ENCODE data around the gene HOXD8. TPM values are rescaled to one million over a fixed set of nuclear protein-coding genes. Genes with fewer than 3 reads are reported as not detected.

Gene HOXD8
- total and polyA plus RNA-seq, 9 of the 15 experiments (the other 6 are each of a cell fraction or from before 2014, with no cell fraction given) = 0.04 to 0.15 TPM; not detected in 7

DNA sequence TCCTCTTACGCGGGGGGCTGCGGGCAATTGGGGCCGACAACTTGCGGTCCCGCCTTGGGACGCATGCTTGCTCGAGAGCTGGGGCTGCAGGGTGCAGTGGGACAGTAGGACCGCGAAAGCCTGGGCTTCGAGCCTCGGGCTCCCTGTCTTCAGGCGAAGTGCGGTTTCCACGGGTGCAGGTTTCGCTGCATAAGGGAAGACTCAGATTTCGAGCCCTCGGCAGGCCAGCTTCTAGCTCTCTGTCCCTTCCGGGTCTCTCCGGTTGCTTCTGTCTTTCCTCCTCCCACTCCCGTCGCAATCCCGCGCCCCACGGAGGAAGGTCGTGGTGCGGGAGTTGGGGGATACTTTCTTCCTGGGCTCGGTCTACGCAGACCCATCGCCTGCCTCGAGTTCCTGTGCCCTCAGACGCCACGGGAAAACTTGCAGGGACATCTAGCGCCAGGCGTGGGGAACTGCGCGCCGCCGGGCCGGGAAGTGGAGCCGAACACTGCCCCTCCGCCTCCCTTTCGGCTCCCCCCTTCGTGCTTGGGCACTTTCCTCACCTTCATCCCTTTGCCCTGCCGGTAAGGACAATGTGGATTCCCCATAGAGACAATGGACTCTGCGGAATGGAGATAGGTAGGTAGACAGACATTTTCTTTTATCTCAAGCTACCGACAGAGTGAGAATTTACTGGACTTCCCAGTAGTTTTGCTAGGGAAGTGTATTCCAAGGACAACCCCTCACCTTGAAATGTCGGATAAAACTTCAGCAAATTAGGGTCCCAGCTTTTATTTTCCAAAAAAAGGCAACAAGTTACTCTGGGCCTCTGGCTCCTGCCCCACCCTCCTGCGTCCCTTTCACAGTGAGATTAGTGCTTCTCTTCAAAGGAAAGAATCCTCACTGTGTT is 41.2 kb upstream of the HOXD8 start (continued):
- TF ChIP-seq, protein P1, sequence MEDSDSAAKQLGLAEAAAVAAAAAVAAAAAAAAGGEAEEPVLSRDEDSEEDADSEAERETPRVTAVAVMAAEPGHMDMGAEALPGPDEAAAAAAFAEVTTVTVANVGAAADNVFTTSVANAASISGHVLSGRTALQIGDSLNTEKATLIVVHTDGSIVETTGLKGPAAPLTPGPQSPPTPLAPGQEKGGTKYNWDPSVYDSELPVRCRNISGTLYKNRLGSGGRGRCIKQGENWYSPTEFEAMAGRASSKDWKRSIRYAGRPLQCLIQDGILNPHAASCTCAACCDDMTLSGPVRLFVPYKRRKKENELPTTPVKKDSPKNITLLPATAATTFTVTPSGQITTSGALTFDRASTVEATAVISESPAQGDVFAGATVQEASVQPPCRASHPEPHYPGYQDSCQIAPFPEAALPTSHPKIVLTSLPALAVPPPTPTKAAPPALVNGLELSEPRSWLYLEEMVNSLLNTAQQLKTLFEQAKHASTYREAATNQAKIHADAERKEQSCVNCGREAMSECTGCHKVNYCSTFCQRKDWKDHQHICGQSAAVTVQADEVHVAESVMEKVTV (CRISPR knock-in tag; IDR thresholded peaks at IDR 0.05) = peak; percentile 56
- 0 out of 4 replicates have a peak, but pooled peaks of 1 of the 2 experiments have one; percentile 31 for TF ChIP-seq RCOR1 (IDR thresholded peaks at IDR 0.05; ENCODE audit: borderline replicate concordance in 1 of 2, low read depth in 2 of 2, low read length in 2 of 2)
- TF ChIP-seq ZNF143 (CRISPR knock-in tag; IDR thresholded peaks at IDR 0.05) = no peak
- peak; percentile 79 to 82 for TF ChIP-seq RAD21 (CRISPR knock-in tag; conservative IDR thresholded peaks at IDR 0.05 in 1 of 2, IDR thresholded peaks at IDR 0.05 in 1 of 2)
- TF ChIP-seq TFAP4 (CRISPR knock-in tag; IDR thresholded peaks at IDR 0.05; ENCODE audit: borderline replicate concordance) = peak; percentile 46; the same call in 1 of the 2 replicates
- peak; percentile 95 for TF ChIP-seq ZSCAN29 (IDR thresholded peaks at IDR 0.05)
- TF ChIP-seq CBX1 (IDR thresholded peaks at IDR 0.05; ENCODE audit: low read depth) = no peak
- TF ChIP-seq EZH2 (IDR thresholded peaks at IDR 0.05; ENCODE audit: borderline replicate concordance, low read depth, low read length) = peak; percentile 70; the same call in 1 of the 2 replicates
- TF ChIP-seq RB1 (IDR thresholded peaks at IDR 0.05; ENCODE audit: low read depth) = peak; percentile 26; the same call in 1 of the 2 replicates
- TF ChIP-seq SMC3 (conservative IDR thresholded peaks at IDR 0.05; ENCODE audit: insufficient read depth, low read depth, low read length) = peak; percentile 61
- 0 out of 2 replicates have a peak, but pooled peaks have one; percentile 26 for TF ChIP-seq CTBP1 (IDR thresholded peaks at IDR 0.05; ENCODE audit: borderline replicate concordance)
- peak; percentile 55; the same call in 1 of the 2 replicates for TF ChIP-seq REST (IDR thresholded peaks at IDR 0.05; ENCODE audit: borderline replicate concordance)
- TF ChIP-seq REST (CRISPR knock-in tag; IDR thresholded peaks at IDR 0.05; ENCODE audit: low read depth) = no peak
- TF ChIP-seq ZC3H4 (CRISPR knock-in tag; IDR thresholded peaks at IDR 0.05; ENCODE audit: borderline replicate concordance) = no peak

All from K562 (cell line).